ENCODE data around the gene C2orf68. TPM values are rescaled to one million over a fixed set of nuclear protein-coding genes. Genes with fewer than 3 reads are reported as not detected.
A peak's percentile ranks its signal among the peaks of the same experiment; 100 is the strongest.

C2orf68 gene
- total and polyA plus RNA-seq, 2 of the 13 experiments (the other 11 are each of a cell fraction or from before 2014, with no cell fraction given) = 47.1 to 77.4 TPM

GRCh38 chr2:85578243-85579180 lies 33.4 kb downstream of the C2orf68 start (continued):
- TF ChIP-seq TFAP4 (IDR thresholded peaks at IDR 0.05; ENCODE audit: borderline replicate concordance, low read depth) (peak; percentile 25; the same call in 1 of the 2 replicates), GFI1 (CRISPR knock-in tag; IDR thresholded peaks at IDR 0.05; ENCODE audit: borderline replicate concordance) (no peak), HOXD1 (CRISPR knock-in tag; IDR thresholded peaks at IDR 0.05) (no peak), NRL (CRISPR knock-in tag; IDR thresholded peaks at IDR 0.05; ENCODE audit: borderline replicate concordance) (no peak), ZFP36 (IDR thresholded peaks at IDR 0.05; ENCODE audit: borderline replicate concordance, low read depth, low read length, partially characterized antibody) (no peak), ZNF879 (CRISPR knock-in tag; IDR thresholded peaks at IDR 0.05) (no peak), SNAPC5 (CRISPR knock-in tag; IDR thresholded peaks at IDR 0.05; ENCODE audit: borderline replicate concordance) (0 out of 2 replicates have a peak, but pooled peaks have one; percentile 13), ZFYVE20 (CRISPR knock-in tag; IDR thresholded peaks at IDR 0.05; ENCODE audit: borderline replicate concordance, low read depth) (no peak), HOXA7 (CRISPR knock-in tag; IDR thresholded peaks at IDR 0.05) (no peak), ZNF781 (CRISPR knock-in tag; IDR thresholded peaks at IDR 0.05; ENCODE audit: borderline replicate concordance, not compliant biosample characterization) (no peak), RARA (CRISPR knock-in tag; IDR thresholded peaks at IDR 0.05) (no peak), ZNF788 (CRISPR knock-in tag; IDR thresholded peaks at IDR 0.05; ENCODE audit: borderline replicate concordance) (0 out of 2 replicates have a peak, but pooled peaks have one; percentile 27), BHLHE40 (IDR thresholded peaks at IDR 0.05; ENCODE audit: low read length) (no peak; the same call in 1 of the 2 replicates), ZNF232 (CRISPR knock-in tag; IDR thresholded peaks at IDR 0.05; ENCODE audit: borderline replicate concordance) (no peak), ZNF784 (CRISPR knock-in tag; IDR thresholded peaks at IDR 0.05; ENCODE audit: borderline replicate concordance) (no peak), GATAD2A (CRISPR knock-in tag; IDR thresholded peaks at IDR 0.05) (no peak), ZBTB43 (CRISPR knock-in tag; conservative IDR thresholded peaks at IDR 0.05) (no peak), ZNF260 (CRISPR knock-in tag; IDR thresholded peaks at IDR 0.05; ENCODE audit: borderline replicate concordance, low read depth) (no peak), RXRA (CRISPR knock-in tag; IDR thresholded peaks at IDR 0.05) (no peak), JUNB (CRISPR knock-in tag; IDR thresholded peaks at IDR 0.05; ENCODE audit: borderline replicate concordance) (no peak), ZNF292 (CRISPR knock-in tag; IDR thresholded peaks at IDR 0.05; ENCODE audit: borderline replicate concordance, low read depth) (no peak), HNRNPUL1 (IDR thresholded peaks at IDR 0.05; ENCODE audit: low read depth, low read length) (no peak), EP300 (IDR thresholded peaks at IDR 0.05; ENCODE audit: low read depth in 2 of 2, low read length in 2 of 2) (no peak), EP300 (CRISPR knock-in tag; IDR thresholded peaks at IDR 0.05; ENCODE audit: borderline replicate concordance) (no peak), MNT (IDR thresholded peaks at IDR 0.05) (no peak)
